Measurements from ENCODE around the gene FRMD3.

The FRMD3 gene

DNA sequence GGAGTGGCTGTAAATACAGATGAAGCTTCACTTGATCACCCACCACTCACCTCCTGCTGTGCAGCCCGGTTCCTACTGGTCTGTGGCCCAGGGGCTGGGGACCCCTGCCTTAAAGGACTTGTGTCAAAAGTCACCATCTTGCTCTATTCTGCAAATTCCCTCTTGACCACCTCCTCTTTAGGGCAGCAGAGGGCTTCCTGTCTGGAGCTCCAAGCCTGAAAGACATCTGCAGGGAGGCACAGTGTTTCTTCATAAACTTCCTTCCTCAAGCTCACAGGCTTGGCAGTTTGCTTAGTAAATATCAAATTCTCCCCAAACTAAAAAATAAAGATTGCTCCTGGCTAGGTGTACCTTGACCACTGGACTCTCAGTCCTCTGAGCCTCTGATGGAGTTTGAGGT, 104.4 kb downstream of the FRMD3 start:
- no peak for DNase-seq (ENCODE audit: low read depth, low spot score)

DNA sequence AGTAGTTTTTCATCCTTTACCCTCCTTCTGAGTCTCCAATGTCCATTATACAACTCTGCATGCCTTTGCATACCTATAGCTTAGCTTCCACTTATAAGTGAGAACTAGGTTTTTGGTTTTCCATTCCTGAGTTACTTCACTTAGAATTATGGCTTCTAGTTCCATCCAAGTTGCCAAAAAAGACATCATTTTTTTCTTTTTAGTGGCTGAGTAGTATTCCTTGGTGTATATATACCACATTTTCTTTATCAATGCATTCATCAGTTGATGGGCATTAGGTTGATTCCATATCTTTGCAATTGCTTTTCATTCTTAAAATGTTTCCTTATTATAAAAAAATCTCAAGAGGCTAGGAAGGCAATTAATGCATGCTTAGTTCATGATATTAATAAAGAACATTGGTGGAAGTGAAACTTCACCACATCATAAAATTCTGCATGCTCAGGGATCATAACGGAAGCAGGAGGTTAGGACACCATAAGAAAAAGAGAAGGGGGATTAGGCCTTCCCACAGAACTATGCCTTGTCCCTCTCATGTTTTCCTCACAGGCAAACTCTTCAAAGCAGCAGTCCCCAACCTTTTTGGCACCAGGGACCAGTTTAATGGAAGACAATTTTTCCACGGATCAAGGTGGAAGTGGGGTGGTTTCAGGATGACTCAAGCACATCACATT, 105.2 kb downstream of the FRMD3 start:
- DNase-seq (ENCODE audit: low read depth, low spot score), result no peak

DNA sequence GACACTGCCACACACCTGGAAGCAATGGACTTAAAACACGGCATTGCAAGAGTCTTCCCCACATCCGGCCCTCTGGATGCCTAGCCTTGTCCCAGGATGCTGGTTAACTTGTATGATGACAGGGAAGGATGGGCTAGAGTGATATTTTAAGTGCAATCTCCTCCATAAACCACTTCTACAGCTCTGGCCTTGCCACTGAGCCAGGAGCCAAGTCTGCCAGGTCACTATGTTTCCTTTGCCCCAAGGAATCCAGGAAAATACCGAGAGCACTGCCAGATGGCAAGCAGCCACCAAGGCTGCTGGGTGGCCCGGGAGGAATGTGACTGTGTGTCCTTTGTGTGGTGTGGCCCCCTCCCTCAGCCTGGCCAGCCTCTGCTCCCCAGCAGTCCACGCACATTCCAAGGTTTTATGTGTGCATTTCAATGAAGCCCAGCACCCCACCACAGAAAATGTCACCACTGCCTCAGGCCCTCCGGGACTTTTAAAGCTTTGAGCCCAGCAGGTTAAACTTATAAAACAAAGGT, 106.0 kb downstream of the FRMD3 start:
- DNase-seq (ENCODE audit: low read depth, low spot score), result no peak

DNA sequence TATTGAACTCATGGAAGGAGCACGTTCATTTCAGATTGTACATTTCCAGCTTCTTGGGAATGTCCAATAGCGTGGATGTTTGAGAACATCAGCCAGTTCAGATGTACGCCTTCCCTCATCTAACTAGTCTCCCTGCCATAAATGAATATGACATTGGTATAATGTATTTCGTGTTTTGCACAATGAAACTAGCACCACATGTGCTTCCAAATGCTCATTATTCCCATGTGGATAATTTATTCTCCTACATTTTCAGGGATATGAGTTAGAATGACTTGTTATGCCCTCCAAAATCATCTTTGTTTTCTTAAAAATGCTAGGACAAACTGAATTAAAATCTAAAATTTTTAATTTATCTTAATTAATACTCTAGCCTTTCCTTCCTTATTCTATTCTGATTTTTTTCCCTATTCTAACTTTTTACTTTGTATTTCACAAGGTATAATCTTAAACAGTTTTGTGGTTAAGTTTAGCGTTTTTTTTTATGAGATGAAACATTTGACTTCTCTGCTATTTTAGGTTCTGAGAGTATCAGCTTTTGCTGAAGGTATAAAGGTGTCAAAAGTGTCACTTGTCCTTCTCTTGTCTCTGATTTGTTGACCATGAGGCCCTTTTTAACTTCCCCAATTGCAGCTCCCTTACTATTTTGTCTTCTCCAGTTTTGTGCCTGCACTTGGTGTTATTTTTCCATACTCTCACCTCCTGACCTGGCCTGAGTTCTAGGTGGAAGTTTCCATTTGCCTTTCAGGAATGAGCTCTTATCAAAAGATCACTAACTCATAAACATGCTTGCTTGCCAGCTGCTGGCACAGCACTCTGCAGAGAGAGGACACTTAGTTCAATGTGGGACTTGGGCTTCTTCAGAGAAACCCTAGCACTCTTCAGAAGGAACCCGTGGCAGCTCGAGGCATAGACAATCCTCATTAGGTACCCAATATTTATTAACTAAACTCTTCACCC, 106.8 kb downstream of the FRMD3 start:
- no peak for DNase-seq (ENCODE audit: low read depth, low spot score)

GRCh38 chr9:83430681-83431080, 107.5 kb downstream of the FRMD3 start:
- DNase-seq (ENCODE audit: low read depth, low spot score), result no peak

DNA sequence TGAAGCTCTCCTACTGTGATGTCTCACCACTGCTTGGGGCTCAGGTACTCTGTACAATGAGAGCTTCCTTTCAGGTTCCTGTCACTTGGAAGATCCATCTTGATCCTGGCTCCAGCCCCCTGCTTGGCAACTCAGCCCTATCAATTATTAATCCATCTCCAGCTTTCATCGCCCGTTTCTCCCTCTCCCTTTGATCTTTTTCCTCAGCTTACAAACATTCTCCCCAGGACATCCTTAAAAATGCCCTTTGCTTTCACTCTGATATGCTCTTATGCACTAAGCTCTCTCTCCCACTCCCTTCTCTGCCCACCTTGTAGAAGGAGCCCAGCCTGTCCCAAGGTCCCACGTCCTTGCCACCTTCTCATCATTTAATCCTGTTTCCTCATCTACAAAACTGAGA, 109.0 kb downstream of the FRMD3 start:
- no peak for DNase-seq (ENCODE audit: low read depth, low spot score)

DNA sequence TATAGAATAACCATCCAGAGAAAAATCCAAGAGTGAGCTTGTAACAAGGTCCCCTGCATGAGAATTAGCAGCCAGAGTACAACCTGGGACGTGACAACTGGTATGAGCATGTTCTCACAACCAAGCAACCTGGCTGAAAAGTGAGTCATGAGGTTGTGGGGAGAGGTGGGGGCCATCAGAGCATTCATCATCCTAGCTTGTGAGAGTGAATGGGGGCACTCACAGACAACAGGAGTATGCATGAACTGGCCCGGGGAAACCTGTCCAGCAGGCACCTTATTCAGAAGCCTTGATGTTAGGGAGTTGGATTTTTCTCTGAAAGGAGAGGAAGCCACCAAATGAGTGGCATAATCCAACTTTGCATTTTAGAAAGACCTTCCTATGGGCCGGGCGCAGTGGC, 113.0 kb downstream of the FRMD3 start:
- DNase-seq (ENCODE audit: low read depth, low spot score), result no peak

GRCh38 chr9:83424831-83425230, 113.4 kb downstream of the FRMD3 start:
- DNase-seq (ENCODE audit: low read depth, low spot score), result no peak

GRCh38 chr9:83423815-83424707, 114.1 kb downstream of the FRMD3 start:
- no peak for DNase-seq (ENCODE audit: low read depth, low spot score)

DNA sequence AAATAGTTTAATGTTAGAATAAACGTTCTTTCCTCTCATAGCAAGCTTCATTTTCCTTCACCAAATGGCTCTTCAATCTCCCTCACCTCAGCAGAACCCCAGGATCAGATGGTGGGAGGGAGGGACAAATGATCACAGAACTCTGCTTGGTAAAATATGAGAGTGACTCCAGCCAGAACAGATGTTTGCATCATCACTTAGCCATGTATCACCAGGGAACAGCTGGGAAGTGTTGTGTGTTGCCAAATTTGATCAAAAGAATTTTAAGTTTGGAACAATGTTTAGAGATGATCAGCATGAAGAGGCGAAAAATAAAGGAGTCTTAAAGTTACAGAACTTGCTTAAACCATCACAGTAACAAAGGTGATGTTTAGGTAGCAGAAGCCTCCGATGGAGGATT, 115.7 kb downstream of the FRMD3 start:
- DNase-seq (ENCODE audit: low read depth, low spot score), result no peak

- DNase-seq (ENCODE audit: low read depth, low spot score), result no peak
These were observed 117.7 kb downstream of the FRMD3 start for GRCh38 chr9:83420486-83420885.

- no peak for DNase-seq (ENCODE audit: low read depth, low spot score)
These were observed 118.2 kb downstream of the FRMD3 start for GRCh38 chr9:83419961-83420360.

- no peak for DNase-seq (ENCODE audit: low read depth, low spot score)
These were observed 119.9 kb downstream of the FRMD3 start for GRCh38 chr9:83418283-83418682.

GRCh38 chr9:83413367-83413766, 124.8 kb downstream of the FRMD3 start:
- no peak for DNase-seq (ENCODE audit: low read depth, low spot score)

GRCh38 chr9:83410701-83411100, 127.5 kb downstream of the FRMD3 start:
- no peak for DNase-seq (ENCODE audit: low read depth, low spot score)

- DNase-seq (ENCODE audit: low read depth, low spot score), result no peak
These were observed 131.3 kb downstream of the FRMD3 start for GRCh38 chr9:83406921-83407320.

- DNase-seq (ENCODE audit: low read depth, low spot score), result no peak
These were observed 132.4 kb downstream of the FRMD3 start for GRCh38 chr9:83405759-83406158.

GRCh38 chr9:83403527-83404238, 134.5 kb downstream of the FRMD3 start:
- no peak for DNase-seq (ENCODE audit: low read depth, low spot score)

- DNase-seq (ENCODE audit: low read depth, low spot score), result no peak
These were observed 136.8 kb downstream of the FRMD3 start for GRCh38 chr9:83401328-83401900.

- no peak for DNase-seq (ENCODE audit: low read depth, low spot score)
These were observed 141.4 kb downstream of the FRMD3 start for GRCh38 chr9:83396813-83397212.

DNA sequence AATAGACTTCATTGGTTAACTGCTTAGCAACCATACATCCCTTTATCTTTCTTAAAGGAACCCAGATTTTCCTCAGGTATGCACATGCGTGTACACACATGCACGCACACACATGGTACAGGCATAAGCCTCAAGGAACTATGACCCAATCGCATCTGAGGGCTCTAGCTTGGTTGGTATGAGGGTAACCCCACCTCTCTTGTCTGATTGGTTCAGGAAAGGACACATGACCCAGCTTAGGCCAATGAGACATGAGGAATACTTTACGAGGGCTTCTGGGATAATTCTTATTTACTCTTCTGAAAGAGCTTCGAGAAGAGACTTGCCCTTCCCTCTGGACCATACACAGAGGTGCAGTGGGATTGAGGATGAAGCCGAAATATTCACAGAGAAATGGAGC, 141.9 kb downstream of the FRMD3 start:
- no peak for DNase-seq (ENCODE audit: low read depth, low spot score)
